ENCODE data around the gene DIO3. TPM values are rescaled to one million over a fixed set of nuclear protein-coding genes. Genes with fewer than 3 reads are reported as not detected.

Gene DIO3
- total and polyA plus RNA-seq, 2 of the 13 experiments (the other 11 are each of a cell fraction or from before 2014, with no cell fraction given), result not detected

DNA sequence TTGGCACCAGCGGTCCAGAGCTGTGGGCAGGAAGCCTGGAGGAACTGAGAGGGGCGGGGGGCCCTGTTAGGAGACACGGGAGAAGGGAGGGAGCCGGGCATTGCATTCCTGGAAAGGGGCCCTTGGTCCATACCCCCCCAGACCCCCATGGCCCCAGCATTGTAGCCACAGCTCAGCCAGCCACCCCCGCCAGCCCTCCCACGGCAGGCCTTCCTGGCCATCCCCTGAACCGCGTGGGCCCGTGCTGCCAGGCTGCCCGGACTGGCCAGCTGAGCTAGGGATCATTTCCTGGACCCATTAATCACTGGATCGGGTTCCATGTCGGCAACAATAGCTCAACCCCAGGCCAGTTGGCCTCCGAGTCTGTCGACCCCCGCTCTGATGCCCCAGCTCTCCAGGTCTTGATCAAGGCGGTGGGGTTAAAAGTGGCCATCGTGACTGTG lies 39.8 kb upstream of the DIO3 start:
- BruUV-seq (replicated peaks), result no TSS peak
- no peak for DNase-seq (ENCODE audit: low spot score)
- Histone ChIP-seq H3K27me3 (ENCODE audit: control insufficient read depth in 1 of 2, insufficient read depth in 2 of 2, low read length in 2 of 2) (peaks cover 6 to 24% of the 10 kb centered on the region in 2 experiments; a peak in 3 of 5 replicates), H4K20me1 (ENCODE audit: insufficient read depth, low read length) (no peaks in the 10 kb centered on the region), H3K79me2 (ENCODE audit: insufficient read depth, low read length) (no peaks in the 10 kb centered on the region), H2AFZ (ENCODE audit: low read length) (no peak overlapping the region), H3K9ac (ENCODE audit: insufficient read depth, low read depth, low read length) (no peak overlapping the region), H3K9me3 (ENCODE audit: low read length) (no peaks in the 10 kb centered on the region), H3K27ac (ENCODE audit: extremely low read length, insufficient read depth, low read length) (no peak overlapping the region), H3K4me3 (replicated peaks in 1 of 3; ENCODE audit: insufficient read depth in 1 of 3, low read depth in 2 of 3, low read length in 3 of 3) (no peak overlapping the region), H3K4me1 (ENCODE audit: insufficient read depth, low read length) (no peaks in the 10 kb centered on the region), H3K4me2 (ENCODE audit: low read depth, low read length) (no peak overlapping the region), H3K36me3 (replicated peaks in 1 of 2; ENCODE audit: control insufficient read depth in 1 of 2, insufficient read depth in 2 of 2, low read length in 2 of 2) (no peaks in the 10 kb centered on the region)
- FAIRE-seq, result no peak
- intact Hi-C loops (cut with micrococcal nuclease; ENCODE audit: unreplicated experiment), result no loop called here
- CTCF ChIA-PET (ENCODE audit: low intra/inter-chr PET ratio, low total read pairs), result no interaction called here
- ATAC-seq, result no peak
- in situ Hi-C loops (cut with HindIII; ENCODE audit: extremely low pct_ligation_motif_present, low pct_unique_long_range_greater_than_20kb), result no loop called here
- 46% methylated on average over 9 of the region's 17 CpGs for WGBS (ENCODE audit: low lambda C conversion rate)
- POLR2A ChIA-PET, result no interaction called here
- TF ChIP-seq HOXA3 (CRISPR knock-in tag; IDR thresholded peaks at IDR 0.05), result no peak
- TF ChIP-seq ZNF619 (CRISPR knock-in tag; IDR thresholded peaks at IDR 0.05), result no peak
- TF ChIP-seq ZNF138 (CRISPR knock-in tag; IDR thresholded peaks at IDR 0.05; ENCODE audit: low read depth), result no peak
- TF ChIP-seq SMC3 (IDR thresholded peaks at IDR 0.05; ENCODE audit: low read length), result no peak
- no peak for TF ChIP-seq JARID2 (CRISPR knock-in tag; IDR thresholded peaks at IDR 0.05; ENCODE audit: insufficient replicate concordance)
- TF ChIP-seq ZC3H13 (CRISPR knock-in tag; IDR thresholded peaks at IDR 0.05), result no peak
- TF ChIP-seq, protein P1, sequence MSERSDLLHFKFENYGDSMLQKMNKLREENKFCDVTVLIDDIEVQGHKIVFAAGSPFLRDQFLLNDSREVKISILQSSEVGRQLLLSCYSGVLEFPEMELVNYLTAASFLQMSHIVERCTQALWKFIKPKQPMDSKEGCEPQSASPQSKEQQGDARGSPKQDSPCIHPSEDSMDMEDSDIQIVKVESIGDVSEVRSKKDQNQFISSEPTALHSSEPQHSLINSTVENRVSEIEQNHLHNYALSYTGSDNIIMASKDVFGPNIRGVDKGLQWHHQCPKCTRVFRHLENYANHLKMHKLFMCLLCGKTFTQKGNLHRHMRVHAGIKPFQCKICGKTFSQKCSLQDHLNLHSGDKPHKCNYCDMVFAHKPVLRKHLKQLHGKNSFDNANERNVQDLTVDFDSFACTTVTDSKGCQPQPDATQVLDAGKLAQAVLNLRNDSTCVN (CRISPR knock-in tag; IDR thresholded peaks at IDR 0.05; ENCODE audit: borderline replicate concordance), result no peak
- TF ChIP-seq ZKSCAN8 (CRISPR knock-in tag; IDR thresholded peaks at IDR 0.05; ENCODE audit: borderline replicate concordance), result no peak
- TF ChIP-seq TMF1 (CRISPR knock-in tag; IDR thresholded peaks at IDR 0.05; ENCODE audit: low read depth), result no peak
- no peak for TF ChIP-seq ZNF205 (CRISPR knock-in tag; IDR thresholded peaks at IDR 0.05)
- no peak for TF ChIP-seq HDAC6 (IDR thresholded peaks at IDR 0.05; ENCODE audit: low read depth, low read length)
- TF ChIP-seq SP140L (CRISPR knock-in tag; IDR thresholded peaks at IDR 0.05; ENCODE audit: borderline replicate concordance), result no peak
- no peak for TF ChIP-seq ARNTL (CRISPR knock-in tag; IDR thresholded peaks at IDR 0.05)
- TF ChIP-seq HINFP (CRISPR knock-in tag; IDR thresholded peaks at IDR 0.05; ENCODE audit: low read depth), result no peak
- TF ChIP-seq ZNF318 (CRISPR knock-in tag; IDR thresholded peaks at IDR 0.05), result no peak
- TF ChIP-seq NAIF1 (CRISPR knock-in tag; IDR thresholded peaks at IDR 0.05; ENCODE audit: borderline replicate concordance), result no peak
